SK-N-SH (cell line): Measurements from ENCODE around the gene HUWE1. TPM values are rescaled to one million over a fixed set of nuclear protein-coding genes. Genes with fewer than 3 reads are reported as not detected.

Experiments
- CTCF ChIA-PET: fragments of 300-600, 350-600 bp; formaldehyde crosslinking; extraction: SDS; loops from one replicate; lab custom pipeline; 2021; lab: Yijun Ruan, JAX
- POLR2A ChIA-PET: fragments of 350-600 bp; sonication (Branson Sonifier 250); formaldehyde crosslinking; extraction: SDS; loops from one replicate; lab custom pipeline; 2020; ENCODE audit warnings: antibody characterized with exemption, inconsistent platforms; lab: Yijun Ruan, JAX
- DNase-seq: peaks from one replicate; pipeline ENCODE4 v3.0.0; 2012
- H2AFZ ChIP-seq: fragments of 200-600 bp; sonication (generic); 2 replicates; pipeline ENCODE4 v1.8.1; 2016; ENCODE audit warnings: antibody characterized with exemption, mild to moderate bottlenecking, low read depth
- H3F3A ChIP-seq: fragments of 200-600 bp; sonication (generic); replicated peaks from 2 replicates; pipeline ENCODE3; 2016; ENCODE audit warnings: antibody characterized with exemption, mild to moderate bottlenecking; ENCODE audit not compliant: insufficient read depth
- H3K27ac ChIP-seq, 2 experiments: fragments of 200-500 bp in 1 of 2; fragments of 200-600 bp in 1 of 2; sonication (Bioruptor generic) in 1 of 2; sonication (generic), shearing (Covaris generic) in 1 of 2; 2 replicates each; pipeline versions ENCODE4 v1.5.1 to v1.6.1; 2014 to 2016; ENCODE audit warnings: low read depth in 2 of 2, inconsistent platforms in 1 of 2, low read length in 1 of 2, mild to moderate bottlenecking in 1 of 2, mixed read lengths in 1 of 2
- H3K27me3 ChIP-seq: fragments of 200-600 bp; sonication (generic), shearing (Covaris generic); 2 replicates; pipeline ENCODE4 v1.6.1; 2016; ENCODE audit warnings: mixed run types; ENCODE audit not compliant: insufficient read depth
- H3K36me3 ChIP-seq, 2 experiments: fragments of 200-500 bp in 1 of 2; fragments of 200-600 bp in 1 of 2; sonication (Bioruptor generic) in 1 of 2; sonication (generic) in 1 of 2; replicated peaks in 1 of 2; 2 replicates each; pipeline versions ENCODE3 to v1.5.1; 2014 to 2016; ENCODE audit warnings: low read length in 1 of 2, mild to moderate bottlenecking in 1 of 2; ENCODE audit not compliant: insufficient read depth in 2 of 2, control insufficient read depth in 1 of 2
- H3K4me1 ChIP-seq, 2 experiments: fragments of 200-500 bp in 1 of 2; fragments of 200-600 bp in 1 of 2; sonication (Bioruptor generic) in 1 of 2; sonication (generic), shearing (Covaris generic) in 1 of 2; 2 replicates each; pipeline versions ENCODE4 v1.5.1 to v1.6.1; 2014 to 2016; ENCODE audit warnings: low read depth in 1 of 2, low read length in 1 of 2, mixed run types in 1 of 2; ENCODE audit not compliant: insufficient read depth in 2 of 2, control insufficient read depth in 1 of 2
- H3K4me2 ChIP-seq: fragments of 200-600 bp; sonication (generic), shearing (Covaris generic); 2 replicates; pipeline ENCODE4 v1.6.1; 2017; ENCODE audit warnings: mixed run types
- H3K4me3 ChIP-seq, 2 experiments: fragments of 200-500 bp in 1 of 2; fragments of 200-600 bp in 1 of 2; sonication (Bioruptor generic) in 1 of 2; sonication (generic), shearing (Covaris generic) in 1 of 2; 2 replicates each; pipeline versions ENCODE4 v1.5.1 to v1.8.1; 2014 to 2016; ENCODE audit warnings: low read depth in 2 of 2, inconsistent platforms in 1 of 2, low read length in 1 of 2, mild to moderate bottlenecking in 1 of 2, mixed read lengths in 1 of 2, moderate library complexity in 1 of 2
- H3K79me2 ChIP-seq: fragments of 200-600 bp; sonication (generic); 2 replicates; pipeline ENCODE4 v1.8.1; 2017; ENCODE audit warnings: mild to moderate bottlenecking; ENCODE audit not compliant: insufficient read depth
- H3K9ac ChIP-seq: fragments of 200-600 bp; sonication (generic); 2 replicates; pipeline ENCODE4 v1.6.1; 2017; ENCODE audit warnings: mixed run types
- H3K9me2 ChIP-seq: fragments of 200-600 bp; sonication (generic); 2 replicates; pipeline ENCODE4 v1.6.1; 2017; ENCODE audit warnings: mixed run types
- H3K9me3 ChIP-seq: fragments of 200-600 bp; sonication (generic); 2 replicates; pipeline ENCODE4 v1.6.1; 2017; ENCODE audit warnings: mixed run types, mild to moderate bottlenecking, moderate library complexity
- H4K20me1 ChIP-seq: fragments of 200-600 bp; sonication (generic); 2 replicates; pipeline ENCODE4 v1.6.1; 2017; ENCODE audit warnings: mild to moderate bottlenecking, mixed run types; ENCODE audit not compliant: insufficient read depth
- ELF1 ChIP-seq: IDR thresholded peaks from 2 replicates; pipeline ENCODE4 v1.4.0; 2012
- EZH2phosphoT487 ChIP-seq: fragments of 200-600 bp; sonication (generic); IDR thresholded peaks from 2 replicates; pipeline ENCODE4 v1.6.1; 2017; ENCODE audit warnings: low read depth, mixed run types, mild to moderate bottlenecking, antibody characterized with exemption, moderate library complexity, borderline replicate concordance
- FOXJ3 ChIP-seq: sonication (generic); formaldehyde crosslinking; IDR thresholded peaks from 2 replicates; pipeline ENCODE4 v1.5.1; 2020; ENCODE audit warnings: mild to moderate bottlenecking, missing genetic modification reagents
- FOXM1 ChIP-seq: IDR thresholded peaks from 2 replicates; pipeline ENCODE4 v1.4.0; 2012; ENCODE audit warnings: low read depth, mild to moderate bottlenecking
- JUND ChIP-seq: IDR thresholded peaks from 2 replicates; pipeline ENCODE4 v1.4.0; 2012
- MAX ChIP-seq: IDR thresholded peaks from 2 replicates; pipeline ENCODE4 v1.4.0; 2012; ENCODE audit warnings: low read depth
- RCOR1 ChIP-seq: fragments of 150-350 bp; IDR thresholded peaks from 2 replicates; pipeline ENCODE4 v1.6.1; 2017; ENCODE audit warnings: antibody characterized with exemption, low read length
- YY1 ChIP-seq: IDR thresholded peaks from 2 replicates; pipeline ENCODE4 v1.4.0; 2012; ENCODE audit warnings: low read depth, mild to moderate bottlenecking
- WGBS: methylation state at CpG from one replicate; pipeline ENCODE4 v1.1.6; 2017; ENCODE audit warnings: low lambda C conversion rate; 5-methylcytosine and 5-hydroxymethylcytosine counted together
- polyA plus RNA-seq, 3 experiments: library from polyadenylated mRNA; depleted of rRNA; stranded (reverse); fragments of >200 nt; gene quantifications; 2 replicates each; pipeline ENCODE4 v1.2.3, GENCODE V29; 2012
- TF ChIP-seq, protein P1 (sequence below): IDR thresholded peaks from 2 replicates; pipeline ENCODE4 v1.6.1; 2012; ENCODE audit warnings: mild to moderate bottlenecking, low read depth, low read length, moderate library complexity
- TF ChIP-seq, protein P2 (sequence below): fragments of 200-600 bp; sonication (generic); IDR thresholded peaks from 2 replicates; pipeline ENCODE4 v1.6.1; 2017; ENCODE audit warnings: antibody characterized with exemption, mild to moderate bottlenecking, moderate library complexity

Gene HUWE1
- polyA plus RNA-seq, 1 of the 3 experiments (the other 2 are of a cell fraction), result 43.4 TPM

DNA sequence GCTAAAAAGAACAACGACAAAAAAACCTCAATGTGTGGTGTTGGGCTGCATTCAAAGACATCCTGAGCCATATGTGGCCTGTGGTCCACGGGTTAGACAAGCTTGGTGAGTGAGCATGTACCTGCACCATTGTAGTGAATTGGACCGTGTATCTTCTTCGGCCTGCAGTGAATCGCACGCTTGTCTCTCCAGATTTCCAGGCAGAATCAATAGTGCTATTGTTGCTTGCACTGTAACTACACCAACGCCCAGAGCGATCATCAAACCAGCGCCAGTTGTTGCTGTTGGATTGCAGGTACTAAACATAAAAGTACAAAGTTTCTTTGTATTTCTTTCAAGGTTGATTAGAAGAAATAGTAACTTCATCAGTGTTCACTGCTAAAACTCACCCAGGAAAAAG, 101.6 kb downstream of the HUWE1 start (continued):
- no peak for TF ChIP-seq FOXJ3 (CRISPR knock-in tag)
- TF ChIP-seq, all 33 proteins: peak for 0

DNA sequence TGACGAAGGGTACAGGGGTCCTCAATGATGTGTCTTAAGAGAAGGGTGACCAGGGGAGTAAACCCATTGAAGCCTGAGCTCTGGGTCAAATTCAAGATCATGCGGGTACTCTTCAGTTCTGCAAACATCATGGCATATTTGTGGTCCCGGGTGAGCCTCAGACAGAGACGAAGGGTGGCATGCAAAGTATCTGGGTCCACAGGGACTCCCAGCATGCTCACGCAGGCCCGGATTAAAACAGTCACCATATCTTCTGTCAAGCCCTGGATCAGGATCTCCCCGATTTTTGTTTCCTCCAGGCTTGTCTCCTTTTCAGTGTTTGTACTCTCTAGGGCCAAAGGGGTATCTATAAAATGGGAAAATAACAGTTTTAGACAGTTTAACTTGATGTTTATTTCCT, 102.9 kb downstream of the HUWE1 start:
- Histone ChIP-seq H3K27ac (no peak overlapping the region), H3K9ac (no peak overlapping the region), H2AFZ (no peak overlapping the region), H3F3A (no peaks in the 10 kb centered on the region), H3K27me3 (no peaks in the 10 kb centered on the region; the same call in 1 of the 2 replicates), H3K36me3 (peaks cover 52 to 74% of the 10 kb centered on the region in 2 experiments), H3K9me3 (no peaks in the 10 kb centered on the region), H3K4me2 (no peak overlapping the region), H3K4me3 (no peak overlapping the region), H4K20me1 (no peaks in the 10 kb centered on the region), H3K4me1 (no peaks in the 10 kb centered on the region), H3K9me2 (no peaks in the 10 kb centered on the region), H3K79me2 (peaks cover 3% of the 10 kb centered on the region; the same call in 1 of the 2 replicates)
- POLR2A ChIA-PET, result no interaction called here
- DNase-seq, result no peak
- TF ChIP-seq FOXM1, result no peak
- TF ChIP-seq YY1, result no peak
- TF ChIP-seq EZH2phosphoT487, result no peak
- CTCF ChIA-PET, result no interaction called here
- 49% methylated on average over 5 of the region's 7 CpGs for WGBS

GRCh38 chrX:53580742-53581504, 105.6 kb downstream of the HUWE1 start:
- Histone ChIP-seq H3K4me1 (no peaks in the 10 kb centered on the region), H3K4me3 (no peak overlapping the region), H3K9me2 (no peaks in the 10 kb centered on the region), H3K9me3 (no peaks in the 10 kb centered on the region), H3K27ac (no peak overlapping the region), H3K27me3 (no peaks in the 10 kb centered on the region; the same call in 1 of the 2 replicates), H3K36me3 (peaks cover 37 to 59% of the 10 kb centered on the region in 2 experiments), H3K79me2 (peaks cover 3% of the 10 kb centered on the region; the same call in 1 of the 2 replicates), H3K4me2 (no peak overlapping the region), H3K9ac (no peak overlapping the region), H2AFZ (no peak overlapping the region), H3F3A (no peaks in the 10 kb centered on the region), H4K20me1 (no peaks in the 10 kb centered on the region)
- TF ChIP-seq FOXM1, result no peak
- ChIA-PET POLR2A (no interaction called here), CTCF (interaction anchor here (0.9 to 1.6 kb wide), 2 partner anchors 10 to 268 kb away, joined by 3 to 4 read pairs; no protein-coding TSS in a partner anchor)
- DNase-seq, result no peak
- WGBS, result 72% methylated on average over 12 of the region's 12 CpGs

DNA sequence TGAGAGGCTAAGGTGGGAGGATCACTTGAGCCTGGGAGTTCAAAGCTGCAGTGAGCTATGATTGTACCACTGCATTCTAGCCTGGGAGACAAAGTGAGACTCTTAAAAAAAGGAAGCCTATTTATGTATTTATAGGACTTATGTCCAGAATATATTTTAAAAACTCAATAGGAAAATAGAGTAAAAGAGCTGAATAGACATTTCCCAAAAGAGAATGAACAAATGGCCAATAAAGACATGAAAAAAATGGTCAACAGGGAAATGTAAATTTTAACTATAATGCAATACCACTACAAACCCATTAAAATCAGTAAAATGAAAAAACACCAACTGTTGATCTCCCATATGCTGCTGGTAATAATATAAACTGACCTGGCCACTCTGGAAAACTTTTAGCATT, 115.0 kb downstream of the HUWE1 start:
- Histone ChIP-seq H3K36me3 (peaks cover 19 to 74% of the 10 kb centered on the region in 2 experiments), H4K20me1 (no peaks in the 10 kb centered on the region), H3K27me3 (no peaks in the 10 kb centered on the region), H3K79me2 (no peaks in the 10 kb centered on the region), H3K4me2 (no peak overlapping the region), H3K9me3 (no peaks in the 10 kb centered on the region), H3K9ac (no peak overlapping the region), H3K4me1 (no peaks in the 10 kb centered on the region), H3K9me2 (no peaks in the 10 kb centered on the region), H3K4me3 (no peak overlapping the region), H3F3A (no peaks in the 10 kb centered on the region), H3K27ac (no peak overlapping the region), H2AFZ (no peak overlapping the region)
- no peak for DNase-seq
- ChIA-PET CTCF (interaction anchor here (1.1 kb wide), 1 partner anchor 9 kb away, joined by 3 read pairs; no protein-coding TSS in a partner anchor), POLR2A (no interaction called here)
- TF ChIP-seq, protein P1, sequence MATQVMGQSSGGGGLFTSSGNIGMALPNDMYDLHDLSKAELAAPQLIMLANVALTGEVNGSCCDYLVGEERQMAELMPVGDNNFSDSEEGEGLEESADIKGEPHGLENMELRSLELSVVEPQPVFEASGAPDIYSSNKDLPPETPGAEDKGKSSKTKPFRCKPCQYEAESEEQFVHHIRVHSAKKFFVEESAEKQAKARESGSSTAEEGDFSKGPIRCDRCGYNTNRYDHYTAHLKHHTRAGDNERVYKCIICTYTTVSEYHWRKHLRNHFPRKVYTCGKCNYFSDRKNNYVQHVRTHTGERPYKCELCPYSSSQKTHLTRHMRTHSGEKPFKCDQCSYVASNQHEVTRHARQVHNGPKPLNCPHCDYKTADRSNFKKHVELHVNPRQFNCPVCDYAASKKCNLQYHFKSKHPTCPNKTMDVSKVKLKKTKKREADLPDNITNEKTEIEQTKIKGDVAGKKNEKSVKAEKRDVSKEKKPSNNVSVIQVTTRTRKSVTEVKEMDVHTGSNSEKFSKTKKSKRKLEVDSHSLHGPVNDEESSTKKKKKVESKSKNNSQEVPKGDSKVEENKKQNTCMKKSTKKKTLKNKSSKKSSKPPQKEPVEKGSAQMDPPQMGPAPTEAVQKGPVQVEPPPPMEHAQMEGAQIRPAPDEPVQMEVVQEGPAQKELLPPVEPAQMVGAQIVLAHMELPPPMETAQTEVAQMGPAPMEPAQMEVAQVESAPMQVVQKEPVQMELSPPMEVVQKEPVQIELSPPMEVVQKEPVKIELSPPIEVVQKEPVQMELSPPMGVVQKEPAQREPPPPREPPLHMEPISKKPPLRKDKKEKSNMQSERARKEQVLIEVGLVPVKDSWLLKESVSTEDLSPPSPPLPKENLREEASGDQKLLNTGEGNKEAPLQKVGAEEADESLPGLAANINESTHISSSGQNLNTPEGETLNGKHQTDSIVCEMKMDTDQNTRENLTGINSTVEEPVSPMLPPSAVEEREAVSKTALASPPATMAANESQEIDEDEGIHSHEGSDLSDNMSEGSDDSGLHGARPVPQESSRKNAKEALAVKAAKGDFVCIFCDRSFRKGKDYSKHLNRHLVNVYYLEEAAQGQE, result no peak
- TF ChIP-seq ELF1, result no peak
- TF ChIP-seq MAX, result no peak
- no peak for TF ChIP-seq JUND
- TF ChIP-seq, protein P2, sequence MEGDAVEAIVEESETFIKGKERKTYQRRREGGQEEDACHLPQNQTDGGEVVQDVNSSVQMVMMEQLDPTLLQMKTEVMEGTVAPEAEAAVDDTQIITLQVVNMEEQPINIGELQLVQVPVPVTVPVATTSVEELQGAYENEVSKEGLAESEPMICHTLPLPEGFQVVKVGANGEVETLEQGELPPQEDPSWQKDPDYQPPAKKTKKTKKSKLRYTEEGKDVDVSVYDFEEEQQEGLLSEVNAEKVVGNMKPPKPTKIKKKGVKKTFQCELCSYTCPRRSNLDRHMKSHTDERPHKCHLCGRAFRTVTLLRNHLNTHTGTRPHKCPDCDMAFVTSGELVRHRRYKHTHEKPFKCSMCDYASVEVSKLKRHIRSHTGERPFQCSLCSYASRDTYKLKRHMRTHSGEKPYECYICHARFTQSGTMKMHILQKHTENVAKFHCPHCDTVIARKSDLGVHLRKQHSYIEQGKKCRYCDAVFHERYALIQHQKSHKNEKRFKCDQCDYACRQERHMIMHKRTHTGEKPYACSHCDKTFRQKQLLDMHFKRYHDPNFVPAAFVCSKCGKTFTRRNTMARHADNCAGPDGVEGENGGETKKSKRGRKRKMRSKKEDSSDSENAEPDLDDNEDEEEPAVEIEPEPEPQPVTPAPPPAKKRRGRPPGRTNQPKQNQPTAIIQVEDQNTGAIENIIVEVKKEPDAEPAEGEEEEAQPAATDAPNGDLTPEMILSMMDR, result no peak
- no peak for TF ChIP-seq FOXM1
- no peak for TF ChIP-seq RCOR1
- TF ChIP-seq, all 33 proteins: peak for 0
